Measurements from ENCODE around the gene MDH2.
"Not testable (repeated sequence)": the region's sequence is repeated elsewhere in the genome, so short reads cannot be mapped to it uniquely, and the experiment has no call there.

MDH2 gene

DNA sequence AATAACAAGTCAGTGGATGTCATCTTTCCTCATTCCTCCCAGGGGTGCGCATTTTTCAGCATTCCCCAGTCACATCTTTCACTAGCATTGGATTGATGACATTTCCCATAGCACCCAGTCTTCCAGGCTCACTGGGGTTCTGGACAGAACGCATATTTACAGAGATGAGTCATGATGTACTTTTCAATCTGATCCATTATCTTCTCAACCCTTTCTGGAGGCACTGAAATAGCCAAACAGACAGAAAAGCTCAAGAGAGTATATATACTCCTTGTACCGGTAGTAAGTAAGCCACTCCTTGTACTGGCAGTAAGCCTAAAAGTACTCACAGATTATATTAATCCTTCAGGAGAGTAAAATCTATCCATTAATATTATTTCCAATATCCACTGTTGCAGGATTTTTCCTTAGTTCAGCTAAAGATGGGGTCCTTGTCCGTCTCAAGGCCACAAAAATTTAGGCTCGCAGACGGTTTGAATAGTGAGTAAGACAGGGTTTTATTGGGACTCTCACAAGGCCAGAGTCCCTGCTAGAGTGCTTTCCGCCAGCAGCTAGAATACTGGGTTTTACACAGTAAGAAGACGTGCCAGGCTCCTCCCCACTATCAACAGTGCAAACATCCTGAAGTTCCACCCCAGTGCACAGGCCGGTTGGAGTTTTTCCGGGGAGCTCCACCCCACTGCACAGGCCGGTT, 60.8 kb downstream of the MDH2 start:
- FAIRE-seq (no peak), DNase-seq (ENCODE audit: insufficient read length, low spot score) (no peak)
- TF ChIP-seq, protein P1, sequence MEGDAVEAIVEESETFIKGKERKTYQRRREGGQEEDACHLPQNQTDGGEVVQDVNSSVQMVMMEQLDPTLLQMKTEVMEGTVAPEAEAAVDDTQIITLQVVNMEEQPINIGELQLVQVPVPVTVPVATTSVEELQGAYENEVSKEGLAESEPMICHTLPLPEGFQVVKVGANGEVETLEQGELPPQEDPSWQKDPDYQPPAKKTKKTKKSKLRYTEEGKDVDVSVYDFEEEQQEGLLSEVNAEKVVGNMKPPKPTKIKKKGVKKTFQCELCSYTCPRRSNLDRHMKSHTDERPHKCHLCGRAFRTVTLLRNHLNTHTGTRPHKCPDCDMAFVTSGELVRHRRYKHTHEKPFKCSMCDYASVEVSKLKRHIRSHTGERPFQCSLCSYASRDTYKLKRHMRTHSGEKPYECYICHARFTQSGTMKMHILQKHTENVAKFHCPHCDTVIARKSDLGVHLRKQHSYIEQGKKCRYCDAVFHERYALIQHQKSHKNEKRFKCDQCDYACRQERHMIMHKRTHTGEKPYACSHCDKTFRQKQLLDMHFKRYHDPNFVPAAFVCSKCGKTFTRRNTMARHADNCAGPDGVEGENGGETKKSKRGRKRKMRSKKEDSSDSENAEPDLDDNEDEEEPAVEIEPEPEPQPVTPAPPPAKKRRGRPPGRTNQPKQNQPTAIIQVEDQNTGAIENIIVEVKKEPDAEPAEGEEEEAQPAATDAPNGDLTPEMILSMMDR (IDR thresholded peaks at IDR 0.05; ENCODE audit: insufficient read depth, missing control alignments) = no peak

GRCh38 chr7:76113042-76113630, 65.2 kb downstream of the MDH2 start:
- not testable (repeated sequence) for DNase-seq (ENCODE audit: insufficient read length, low spot score)

DNA sequence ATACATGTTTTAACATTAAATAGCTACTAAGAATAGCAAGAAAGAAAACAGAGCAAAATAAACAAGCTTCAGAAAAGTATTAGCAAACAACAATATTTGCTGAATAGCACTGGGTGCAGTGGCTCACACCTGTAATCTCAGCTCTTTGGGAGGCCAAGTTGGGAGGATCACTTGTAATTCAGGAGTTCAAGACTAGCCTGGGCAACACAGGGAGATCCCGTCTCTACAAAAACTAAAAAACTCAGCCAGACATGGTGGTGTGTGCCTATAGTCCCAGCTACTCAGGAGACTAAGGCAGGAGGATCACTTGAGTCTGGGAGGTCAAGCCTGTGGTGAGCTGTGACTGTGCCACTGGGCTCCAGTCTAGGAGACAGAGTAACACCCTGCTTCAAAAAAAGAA, 66.8 kb downstream of the MDH2 start:
- not testable (repeated sequence) for FAIRE-seq; DNase-seq (ENCODE audit: insufficient read length, low spot score)

More at GRCh38 chr7:76113042-76113630, 65.2 kb downstream of the MDH2 start:
- FAIRE-seq = not testable (repeated sequence)

All from D721Med (cell line).